NCI-H1105 treated with DMSO at 0.1 percent for 48 hours (cell line): ENCODE data around the gene SRC.

ENCODE experiments used
- DNase-seq: peaks from one replicate; lab custom pipeline; 2025; lab: John Stamatoyannopoulos, UW

Gene SRC

GRCh38 chr20:37396416-37397075 is 50.6 kb downstream of the SRC start:
- DNase-seq: peak; percentile 40

- DNase-seq: no peak
Observed at GRCh38 chr20:37397076-37397953, 51.4 kb downstream of the SRC start.

GRCh38 chr20:37397954-37398749 is 52.2 kb downstream of the SRC start:
- no peak for DNase-seq

- no peak for DNase-seq
Observed at GRCh38 chr20:37398750-37399621, 53.0 kb downstream of the SRC start.

DNA sequence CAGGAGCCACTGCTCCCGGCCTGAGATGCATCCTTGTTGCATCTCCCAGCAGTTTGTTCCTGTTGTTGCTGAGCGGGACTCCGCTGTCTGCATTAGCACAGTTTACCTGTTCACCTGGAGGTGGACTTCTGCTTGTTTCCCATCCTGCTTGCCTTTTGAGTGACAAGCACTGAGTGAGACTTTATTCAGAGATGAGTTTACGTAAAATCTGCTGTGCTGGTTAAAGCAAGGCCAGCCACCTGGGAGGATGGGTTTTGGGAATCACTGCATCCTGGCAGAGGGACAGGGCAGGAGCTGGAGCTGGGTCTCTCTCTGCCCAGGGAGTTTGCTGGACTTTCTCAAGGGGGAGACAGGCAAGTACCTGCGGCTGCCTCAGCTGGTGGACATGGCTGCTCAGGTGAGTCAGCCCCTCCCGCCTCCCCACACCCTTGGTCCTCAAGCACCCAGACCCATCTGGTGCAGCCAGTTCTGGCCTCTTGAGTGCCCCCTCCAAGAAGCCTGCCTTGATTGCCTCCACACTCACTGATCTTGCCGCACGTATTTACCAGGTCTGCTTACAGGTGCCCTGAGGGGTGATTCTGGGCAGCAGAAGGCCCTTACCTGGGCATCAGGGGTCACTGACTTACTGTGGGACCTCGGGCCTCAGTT is 55.5 kb downstream of the SRC start:
- DNase-seq: no peak

- no peak for DNase-seq
Observed at GRCh38 chr20:37401930-37402675, 56.2 kb downstream of the SRC start.

GRCh38 chr20:37403107-37404033 is 57.4 kb downstream of the SRC start:
- DNase-seq: no peak

- no peak for DNase-seq
Observed at GRCh38 chr20:37404461-37404890, 58.5 kb downstream of the SRC start.

DNA sequence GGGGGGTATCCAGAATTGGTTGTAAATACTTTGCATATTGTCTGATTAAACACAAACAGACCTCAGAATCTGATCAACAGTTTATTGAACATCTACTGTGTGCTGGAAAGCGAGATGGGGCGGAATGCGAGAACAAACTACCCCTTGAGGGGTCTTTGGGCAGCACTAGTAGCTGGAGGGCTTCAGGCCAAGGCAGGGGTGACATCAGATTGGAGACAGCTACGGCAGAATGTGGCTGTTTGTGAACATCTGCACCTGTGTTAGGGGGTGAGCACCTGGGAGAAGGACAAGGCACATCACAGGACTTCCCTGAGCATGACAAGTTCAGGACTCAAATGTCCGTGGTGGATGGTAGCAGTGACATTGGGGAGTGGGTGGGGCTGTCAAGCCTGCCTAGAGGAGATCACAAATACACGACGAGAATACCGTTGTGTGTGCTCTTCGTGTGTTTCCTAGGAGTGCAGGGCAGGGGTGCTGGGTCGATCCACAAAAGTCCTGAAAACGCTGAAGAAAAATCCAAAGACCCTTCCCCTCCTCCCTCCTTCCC is 59.5 kb downstream of the SRC start:
- DNase-seq: no peak

GRCh38 chr20:37406010-37406998 is 60.4 kb downstream of the SRC start:
- peak; percentile 65 for DNase-seq

DNA sequence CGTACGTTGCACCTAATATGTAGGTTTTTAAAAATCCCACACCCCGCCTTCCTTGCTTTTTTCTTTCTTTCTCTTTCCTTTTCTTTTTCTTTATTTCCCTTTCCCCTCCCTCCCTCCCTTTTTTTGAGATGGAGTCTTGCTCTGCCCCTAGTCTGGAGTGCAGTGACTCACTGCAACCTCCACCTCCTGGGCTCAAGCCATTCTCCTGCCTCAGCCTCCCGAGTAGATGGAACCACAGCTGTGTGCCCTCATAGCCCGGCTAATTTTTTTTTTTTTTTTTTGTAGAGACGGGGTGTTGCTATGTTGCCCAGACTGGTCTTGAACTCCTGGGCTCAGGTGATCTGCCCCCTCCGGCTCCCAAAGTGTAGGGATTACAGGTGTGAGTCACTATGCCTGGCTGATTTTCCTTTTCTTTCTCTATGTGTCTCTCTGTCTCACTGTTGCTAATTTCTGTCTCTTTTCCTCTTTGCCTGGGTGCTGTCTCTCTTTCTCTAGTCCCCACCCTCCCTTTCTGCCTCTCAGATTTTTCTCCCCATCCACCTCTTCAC is 61.2 kb downstream of the SRC start:
- DNase-seq: no peak

DNA sequence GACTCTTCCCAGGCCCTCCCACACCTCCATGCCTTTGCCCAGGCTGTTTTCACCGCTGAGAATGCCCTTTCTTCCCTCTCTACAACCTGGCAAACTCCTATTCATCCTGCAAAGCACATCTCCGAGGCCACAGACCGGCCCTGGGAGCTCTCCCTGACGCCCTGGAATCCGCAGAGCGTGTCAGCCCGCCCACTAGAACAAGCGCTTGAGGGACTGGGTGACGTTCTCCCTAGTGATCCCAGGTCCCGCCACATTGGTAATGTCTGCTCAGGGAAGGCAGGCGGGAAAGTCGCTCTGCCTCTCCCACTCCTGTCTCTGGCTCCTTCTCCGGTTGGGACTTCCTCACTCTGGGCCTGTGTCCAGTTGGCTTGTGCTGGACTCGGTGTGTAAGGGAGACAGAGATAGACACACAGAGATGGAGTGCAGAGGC is 61.6 kb downstream of the SRC start:
- DNase-seq: no peak

DNA sequence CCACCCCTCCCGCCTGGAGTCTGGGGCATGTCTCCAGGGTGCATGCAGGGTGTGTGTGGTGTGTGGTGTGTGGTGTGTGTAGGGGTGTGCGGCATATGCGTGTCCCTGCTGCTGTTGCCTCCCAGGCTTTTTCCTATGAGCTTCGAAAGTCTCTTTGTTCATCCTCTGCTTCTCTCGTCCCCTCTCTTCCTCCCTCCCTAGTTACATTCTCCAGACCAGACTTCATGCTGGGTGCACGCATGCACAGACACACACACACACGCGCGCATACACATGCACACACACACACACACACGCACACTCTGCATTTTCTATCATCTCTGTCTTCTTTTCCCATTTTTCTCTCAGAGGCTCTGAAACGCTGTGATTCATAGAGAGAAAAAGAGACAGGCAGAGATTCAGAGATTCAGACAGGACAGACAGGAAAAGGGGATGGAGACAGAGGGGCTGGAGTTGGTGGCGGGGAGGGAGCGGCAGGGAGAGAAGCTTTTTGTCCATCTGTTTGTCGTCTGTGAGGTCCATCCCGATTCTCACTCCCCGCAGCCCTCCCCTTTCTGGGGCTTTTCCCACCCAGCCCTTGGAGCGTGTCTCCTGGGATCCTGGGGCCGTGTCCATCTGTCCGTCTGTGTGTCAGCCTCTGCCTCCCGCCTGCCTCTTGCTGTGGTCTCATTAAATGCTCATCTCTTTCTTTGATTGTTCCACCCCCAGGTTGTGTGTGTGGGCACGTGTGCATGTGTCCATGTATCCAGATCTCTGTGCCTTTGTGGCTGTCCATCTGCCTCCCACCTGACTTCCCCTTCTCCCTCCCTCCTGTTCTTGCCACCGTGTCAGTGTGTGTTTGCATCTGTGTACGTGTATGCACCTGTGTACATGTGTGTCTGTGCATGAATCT is 62.6 kb downstream of the SRC start:
- DNase-seq: no peak

DNA sequence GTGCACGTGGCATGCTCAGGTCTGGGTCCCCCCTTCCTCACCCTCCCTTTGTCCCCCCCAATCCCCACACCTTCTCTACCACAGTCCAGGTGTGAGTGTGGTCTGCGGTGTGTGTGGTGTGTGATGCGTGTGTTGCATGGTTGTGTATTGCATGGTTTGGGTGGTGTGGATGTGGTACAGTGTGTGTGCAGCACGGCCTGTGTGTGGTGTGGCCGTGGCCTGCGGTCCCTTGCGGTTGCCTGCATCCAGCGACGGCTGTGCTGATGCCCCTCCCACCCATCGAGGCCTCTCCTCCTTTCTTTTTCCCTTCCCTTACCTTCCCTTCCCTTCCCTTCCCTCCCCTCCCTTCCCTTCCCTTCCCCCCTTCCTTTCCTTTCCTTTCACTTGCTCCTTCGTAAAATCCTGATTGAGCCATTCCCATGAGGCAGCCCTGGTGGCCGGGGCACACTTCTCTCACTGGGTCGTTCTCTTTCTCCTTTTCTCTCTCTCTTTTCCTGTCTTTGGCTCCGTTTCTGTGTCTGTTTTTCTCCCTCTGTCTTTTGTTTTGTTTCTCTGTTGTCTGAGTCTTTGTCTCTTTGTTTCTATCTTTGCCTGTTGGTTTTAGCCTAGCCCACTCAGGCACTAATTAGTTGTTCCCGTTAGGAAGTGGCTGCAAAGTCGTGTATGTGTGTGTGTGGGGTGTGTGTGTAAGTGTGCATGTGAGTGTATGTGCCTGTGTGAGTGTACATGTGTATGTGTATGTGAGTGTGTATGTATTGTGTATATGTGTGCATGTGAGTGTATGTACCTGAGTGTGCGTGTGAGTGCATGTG is 65.7 kb downstream of the SRC start:
- no peak for DNase-seq

DNA sequence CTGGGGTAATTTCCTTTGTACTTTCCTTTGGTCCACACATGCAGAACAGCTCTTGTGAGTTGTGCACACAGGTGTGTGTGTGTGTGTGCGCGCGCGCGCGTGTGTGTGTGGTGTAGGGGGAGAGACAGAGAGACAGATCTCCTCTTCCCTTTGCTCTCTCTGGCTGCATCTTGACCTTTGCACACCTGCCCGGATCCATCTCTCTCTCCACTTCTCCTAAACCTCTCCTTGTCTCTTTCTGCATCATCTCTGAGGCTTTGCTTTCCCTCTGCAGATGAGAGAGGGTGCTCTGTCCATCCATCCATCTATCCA is 67.0 kb downstream of the SRC start:
- DNase-seq: no peak

DNA sequence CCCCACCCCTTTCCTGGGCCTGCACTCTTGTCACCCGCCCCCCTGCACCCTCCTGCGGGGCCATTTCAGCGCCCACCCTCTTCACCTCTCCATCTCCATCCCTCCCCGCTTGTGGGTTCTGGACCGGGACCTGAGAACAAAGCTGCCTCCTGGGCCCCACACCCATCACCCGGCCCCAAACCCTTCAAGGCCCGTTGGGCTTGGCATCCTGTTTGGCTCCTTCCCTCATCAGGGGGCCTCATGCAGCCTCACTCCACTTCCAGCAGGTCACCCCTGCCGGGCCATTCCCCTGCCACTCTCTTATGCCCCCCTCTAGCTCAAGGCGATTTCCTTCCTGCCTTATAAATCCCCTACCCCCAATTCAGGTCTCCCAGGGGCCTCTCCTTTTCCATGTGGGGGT is 67.4 kb downstream of the SRC start:
- DNase-seq: no peak
